Kidney tubule cell (primary cell): ENCODE data around the gene CDK11A.

Experiments used
- DNase-seq: peaks from one replicate; pipeline ENCODE4 v3.0.0-alpha.2; 2018; ENCODE audit warnings: low spot score

The CDK11A gene

DNA sequence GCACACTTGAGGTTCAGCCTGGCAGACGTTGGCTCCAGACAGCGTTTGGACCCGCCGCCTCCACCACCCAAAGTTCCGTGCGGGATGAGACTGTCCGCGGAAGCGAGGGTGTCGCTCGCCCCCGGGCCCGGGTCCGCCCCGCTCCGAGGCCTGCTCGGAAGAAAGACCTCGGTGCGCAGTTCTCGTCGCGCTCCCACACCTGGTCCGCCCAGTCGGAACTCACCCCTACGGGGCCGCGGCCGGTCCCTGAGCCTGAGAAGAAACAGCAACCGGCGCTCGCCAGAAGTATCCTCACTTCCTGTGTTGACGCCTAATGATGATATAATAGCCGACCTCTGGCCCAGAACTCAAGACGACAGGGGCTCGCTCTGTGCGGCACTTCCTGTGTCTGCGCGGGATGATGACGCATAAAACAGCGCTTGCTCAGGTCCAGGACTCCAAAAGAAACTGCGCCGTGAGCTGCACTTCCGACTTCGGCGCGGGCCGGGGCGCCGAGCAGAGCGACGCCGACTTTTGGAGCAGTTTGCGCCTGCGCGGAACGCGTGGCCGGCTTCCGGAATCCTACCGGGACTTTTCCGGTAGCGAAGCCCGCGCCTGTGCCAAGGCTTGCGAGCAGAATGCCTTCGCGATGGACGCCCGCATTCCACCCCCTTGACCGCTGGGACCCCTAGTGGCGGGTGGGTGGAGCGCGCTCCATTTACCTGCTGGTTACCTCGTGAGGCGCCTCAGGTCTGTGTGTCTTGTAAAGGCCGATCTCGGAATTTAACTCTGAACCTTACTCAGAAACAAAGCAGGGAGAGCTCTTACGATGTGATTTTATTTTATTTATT is at the start of gene CDK11A:
CDK11A (minus strand) TSS at position 323 of the 830 bp plus-strand sequence. CDS start 1,539 bp downstream, outside the sequence.
- DNase-seq: peak; percentile 97

DNA sequence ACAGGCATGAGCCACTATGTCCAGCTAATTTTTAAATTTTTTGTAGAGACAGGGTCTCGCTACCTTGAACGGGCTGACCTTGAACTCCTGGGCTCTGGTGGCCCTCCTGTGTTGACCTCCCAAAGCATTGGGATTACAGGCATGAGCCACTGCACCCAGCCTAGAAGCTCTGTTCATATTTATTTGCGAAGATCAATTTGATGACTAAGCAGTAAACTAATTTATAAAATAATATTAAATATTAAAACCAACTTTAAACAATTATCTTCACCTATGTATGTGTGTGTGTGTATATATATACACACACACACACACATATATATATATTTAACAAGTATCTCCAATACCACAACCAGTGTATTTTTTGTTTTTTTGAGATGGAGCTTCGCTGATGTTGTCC is 49.7 kb upstream of the CDK11A start:
- no peak for DNase-seq

GRCh38 chr1:1771096-1771495 is 46.9 kb upstream of the CDK11A start:
- DNase-seq: no peak

DNA sequence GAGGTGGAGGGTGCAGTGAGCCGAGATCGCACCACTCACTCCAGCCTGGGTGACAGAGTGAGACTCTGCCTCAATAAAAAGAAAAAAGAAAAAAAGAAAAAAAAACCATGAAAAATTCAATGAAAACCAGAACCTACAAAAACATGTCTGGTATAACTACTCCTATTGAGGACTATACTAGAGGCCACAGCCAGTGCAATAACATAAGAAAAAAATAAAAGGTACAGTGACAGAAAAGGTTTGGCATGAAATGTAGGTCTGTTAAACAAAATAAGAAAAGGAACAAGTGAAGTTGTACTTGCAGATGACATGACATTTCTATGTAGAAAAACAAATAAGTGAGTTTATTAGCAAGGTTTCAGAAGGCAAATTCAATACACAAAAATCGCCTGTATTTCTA is 45.9 kb upstream of the CDK11A start:
- no peak for DNase-seq

- DNase-seq: no peak
Observed at GRCh38 chr1:1768249-1768992, 44.3 kb upstream of the CDK11A start.

DNA sequence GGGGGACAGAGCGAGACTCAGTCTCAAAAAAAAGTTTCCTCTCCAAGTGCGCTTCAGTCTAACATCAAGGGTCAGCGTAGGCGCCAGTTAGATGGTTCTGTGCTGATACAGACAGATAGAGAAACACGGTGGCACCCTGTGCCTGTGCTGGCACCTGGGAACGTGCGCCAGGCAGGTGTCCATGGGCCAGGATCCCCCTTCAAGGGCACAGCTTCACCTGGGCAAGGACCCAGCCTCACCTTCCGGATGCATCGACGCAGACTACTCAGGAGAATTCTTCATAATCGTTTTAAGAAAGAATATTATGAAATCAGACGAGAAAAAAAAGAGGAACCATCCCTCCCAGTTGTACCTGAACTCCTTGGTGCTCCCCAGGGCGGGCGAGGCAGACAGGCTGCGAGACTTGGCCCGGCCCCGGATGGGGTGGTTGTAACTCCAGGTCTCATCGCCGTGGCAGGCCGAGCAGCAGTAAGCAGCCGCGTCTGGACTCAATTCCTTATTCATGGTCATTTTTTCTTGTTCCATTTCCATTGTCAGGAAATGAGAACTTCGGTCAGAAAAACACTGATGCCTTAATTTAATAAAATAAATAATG is 40.8 kb upstream of the CDK11A start:
- no peak for DNase-seq

DNA sequence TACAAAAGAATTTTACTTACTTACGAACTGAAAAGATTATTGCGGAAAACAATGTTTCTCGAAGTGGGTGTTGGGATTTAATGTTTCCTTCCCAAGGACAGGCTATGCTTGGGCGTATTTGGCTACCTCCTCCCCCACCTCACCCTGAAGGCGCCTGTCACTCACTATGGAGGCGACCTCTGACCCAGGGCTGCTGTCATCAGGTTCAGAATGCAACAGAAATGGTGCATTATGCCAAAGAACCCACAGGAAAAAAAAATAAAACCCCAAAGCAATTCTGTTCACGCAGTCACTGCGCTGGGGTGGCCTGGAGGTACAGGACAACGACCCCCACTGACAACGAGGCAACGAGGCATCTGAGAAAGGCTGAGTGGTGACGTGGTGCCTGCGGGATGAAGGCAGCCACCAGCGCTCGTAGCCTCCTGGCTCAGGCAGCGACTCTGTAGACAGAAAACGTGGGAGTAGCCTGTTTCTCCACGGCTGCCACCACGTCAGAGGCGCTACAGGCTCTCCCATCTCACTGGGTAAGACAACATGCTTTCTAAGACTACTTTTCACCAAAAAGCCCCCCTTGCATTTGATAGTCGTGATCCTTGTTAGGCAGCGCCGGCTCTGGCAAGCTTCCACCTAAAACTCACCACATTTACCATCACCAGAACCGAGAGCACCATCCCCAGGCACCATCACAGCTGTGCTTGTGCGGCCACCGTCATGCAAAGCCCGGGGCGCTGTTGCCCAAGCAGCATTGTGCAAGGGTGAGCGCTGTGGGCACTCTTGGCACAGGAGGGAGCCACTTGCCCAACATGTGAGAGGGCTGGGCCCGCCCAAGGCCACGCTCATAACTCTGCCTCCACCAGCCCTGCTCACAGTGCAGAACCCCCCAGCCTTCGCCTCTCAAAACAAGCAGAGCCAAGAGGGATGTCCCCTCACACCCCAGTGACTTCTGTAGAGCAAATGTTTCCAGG is 39.8 kb upstream of the CDK11A start:
- DNase-seq: no peak

- no peak for DNase-seq
Observed at GRCh38 chr1:1761504-1762376, 37.6 kb upstream of the CDK11A start.

- peak; percentile 52 for DNase-seq
Observed at GRCh38 chr1:1760715-1761114, 36.6 kb upstream of the CDK11A start.

DNA sequence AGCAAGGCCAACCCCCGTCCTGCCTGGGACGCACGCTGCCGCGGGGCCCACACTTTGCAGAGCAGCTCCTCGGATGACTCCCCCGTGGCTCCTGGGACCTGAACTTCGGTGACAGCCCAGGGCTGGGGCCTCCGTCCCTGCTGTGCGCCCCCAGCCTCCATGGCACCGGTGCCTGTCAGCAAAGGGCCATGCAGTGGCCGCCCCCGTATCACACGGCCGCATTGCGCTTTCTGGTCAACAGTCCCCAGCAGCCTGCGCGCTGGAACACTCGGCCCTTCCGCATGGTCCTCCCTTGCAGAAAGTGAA is 36.1 kb upstream of the CDK11A start:
- DNase-seq: no peak

- no peak for DNase-seq
Observed at GRCh38 chr1:1759456-1760344, 35.5 kb upstream of the CDK11A start.

DNA sequence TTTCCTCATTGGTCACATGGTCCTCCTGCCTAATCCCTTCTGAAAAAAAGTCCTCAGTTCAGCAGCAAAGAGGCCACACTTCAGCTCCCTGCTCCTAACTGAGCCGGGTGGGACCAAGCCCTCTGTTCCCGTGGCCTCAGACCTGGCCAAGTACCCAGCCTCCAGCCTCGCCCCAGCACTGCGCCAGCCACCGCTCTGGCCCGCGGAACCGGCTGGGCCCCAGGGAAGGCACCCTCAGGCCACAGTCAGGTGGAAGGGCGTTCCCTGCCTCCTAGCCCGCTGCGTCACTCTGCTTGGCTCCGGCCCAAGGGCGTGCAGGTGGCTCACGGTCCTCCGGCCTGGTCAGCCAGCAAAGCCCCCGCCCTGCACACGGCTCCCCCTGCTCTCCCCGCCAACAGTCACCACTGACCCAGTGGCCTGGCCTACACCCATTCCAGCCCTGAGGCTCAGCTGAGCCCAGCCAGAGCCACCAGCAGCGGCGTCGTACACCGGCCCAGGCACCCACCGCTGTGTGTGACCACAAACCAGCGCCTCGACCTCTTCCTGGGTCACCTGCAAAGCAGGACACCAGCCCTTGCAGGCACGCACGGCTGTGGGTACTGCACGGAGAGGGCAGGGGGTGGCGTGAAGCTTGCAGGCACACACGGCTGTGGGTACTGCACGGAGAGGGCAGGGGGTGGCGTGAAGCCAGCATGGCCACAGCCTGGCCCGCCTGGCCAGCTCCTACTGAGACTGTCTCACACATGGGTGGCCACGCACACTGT is 34.7 kb upstream of the CDK11A start:
- peak; percentile 94 for DNase-seq

- peak; percentile 24 for DNase-seq
Observed at GRCh38 chr1:1758059-1758621, 34.0 kb upstream of the CDK11A start.

DNA sequence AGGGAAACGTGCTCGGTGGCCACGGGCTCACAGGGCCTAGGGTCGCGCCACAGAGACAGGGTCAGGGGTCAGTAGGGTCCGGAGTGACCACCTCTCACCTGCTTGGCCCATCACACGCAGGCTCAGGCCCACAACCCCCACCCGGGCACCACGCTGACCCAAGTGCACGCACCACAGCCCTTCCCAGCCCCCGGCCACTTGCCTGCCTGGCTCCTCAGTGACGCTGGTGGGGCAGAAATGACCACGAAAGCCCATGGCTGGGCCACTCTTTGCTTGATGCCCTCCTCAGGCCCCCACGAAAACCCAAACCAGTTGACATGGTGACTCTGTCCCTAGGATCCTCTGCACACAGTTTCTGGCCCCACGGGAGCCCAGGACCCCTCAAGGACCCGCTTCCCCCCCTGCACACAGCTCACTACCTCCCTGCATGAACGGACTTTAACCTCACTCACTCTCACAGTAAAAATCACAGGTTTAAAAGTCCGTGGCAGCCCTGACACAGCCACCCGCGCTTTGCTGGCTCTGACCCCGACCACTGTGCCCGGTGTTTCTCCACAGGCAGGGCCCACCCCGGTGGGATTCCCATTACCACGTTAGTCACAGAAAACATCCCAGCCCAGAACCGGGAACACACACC is 33.4 kb upstream of the CDK11A start:
- DNase-seq: no peak

DNA sequence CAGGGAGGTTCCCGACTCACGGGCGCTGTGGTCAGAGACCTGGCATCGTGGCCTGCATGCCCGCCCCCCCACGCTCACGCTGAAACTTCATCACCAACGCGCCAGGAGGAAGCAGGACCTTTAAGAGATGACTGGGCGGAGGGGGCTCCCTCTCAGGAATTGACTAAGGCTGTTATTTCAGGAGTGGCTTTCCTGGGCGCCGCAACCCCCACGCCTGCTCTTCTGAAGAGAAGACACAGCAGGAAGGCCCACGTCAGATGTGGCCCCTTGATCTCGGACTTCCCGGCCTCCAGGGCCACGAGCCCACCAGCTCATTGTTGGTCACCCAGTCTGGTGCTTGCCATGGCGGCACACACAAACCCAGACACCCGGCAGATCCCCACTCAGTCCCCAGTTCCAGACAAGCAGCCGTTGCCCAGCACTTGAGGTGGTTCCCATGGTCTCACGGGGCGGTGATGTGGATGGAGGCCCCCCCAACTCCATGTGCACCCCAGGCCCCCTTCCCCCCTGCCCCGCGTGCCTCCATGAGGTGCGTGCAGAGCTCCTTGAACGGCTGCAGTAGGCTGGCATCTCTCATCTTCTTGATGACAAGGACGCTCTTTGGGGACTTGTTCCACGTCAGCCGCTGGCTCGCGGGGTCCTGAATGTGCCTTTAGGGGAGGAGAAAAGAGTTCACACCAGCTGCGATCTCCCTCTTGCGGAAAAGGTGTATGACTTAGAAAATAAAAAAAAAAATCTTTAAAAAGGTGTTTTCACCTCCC is 32.7 kb upstream of the CDK11A start:
- no peak for DNase-seq

DNA sequence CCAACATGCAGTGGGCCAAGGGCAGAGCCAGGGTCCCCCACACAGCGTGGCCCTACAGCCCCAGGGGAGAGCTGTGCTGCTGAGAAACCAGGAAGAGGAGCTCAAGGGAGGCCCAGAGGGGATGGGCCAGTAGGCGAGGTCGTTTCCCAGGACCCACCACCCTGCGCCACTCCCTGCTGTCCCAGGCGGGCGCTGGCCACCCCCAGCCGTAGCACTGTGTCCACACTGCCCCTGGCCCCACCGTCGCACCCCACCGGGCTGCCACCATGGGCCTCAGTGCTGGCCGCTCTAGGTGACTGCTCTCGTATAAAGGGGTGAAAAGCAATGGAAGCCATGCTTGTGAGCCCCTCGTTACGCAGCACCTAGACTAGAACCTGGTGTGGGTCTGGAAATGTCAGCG is 31.7 kb upstream of the CDK11A start:
- DNase-seq: no peak

GRCh38 chr1:1755426-1755825 is 31.3 kb upstream of the CDK11A start:
- DNase-seq: no peak
